ENCODE results near the gene MTF1.

Gene MTF1

GRCh38 chr1:37867784-37868183, 8.4 kb upstream of the MTF1 start:
- DNase-seq: no peak

- DNase-seq: no peak
Observed at GRCh38 chr1:37866491-37866890, 7.1 kb upstream of the MTF1 start.

- peak; percentile 11 for DNase-seq
Observed at GRCh38 chr1:37865348-37866120, 6.1 kb upstream of the MTF1 start.

GRCh38 chr1:37862330-37862729, 2.9 kb upstream of the MTF1 start:
- no peak for DNase-seq

- DNase-seq: no peak
Observed at GRCh38 chr1:37861151-37861550, 1.8 kb upstream of the MTF1 start.

- no peak for DNase-seq
Observed at GRCh38 chr1:37860346-37860666, 914 bp upstream of the MTF1 start.

- DNase-seq: no peak
Observed at GRCh38 chr1:37858931-37859506, 373 bp downstream of the MTF1 start.

GRCh38 chr1:37854406-37854805, 5.0 kb downstream of the MTF1 start:
- no peak for DNase-seq

- no peak for DNase-seq
Observed at GRCh38 chr1:37853157-37853556, 6.2 kb downstream of the MTF1 start.

GRCh38 chr1:37851782-37852210, 7.6 kb downstream of the MTF1 start:
- DNase-seq: no peak

- no peak for DNase-seq
Observed at GRCh38 chr1:37851262-37851661, 8.1 kb downstream of the MTF1 start.

- no peak for DNase-seq
Observed at GRCh38 chr1:37850352-37850955, 8.9 kb downstream of the MTF1 start.

GRCh38 chr1:37849480-37849879, 9.9 kb downstream of the MTF1 start:
- no peak for DNase-seq

- DNase-seq: no peak
Observed at GRCh38 chr1:37846647-37847339, 12.6 kb downstream of the MTF1 start.

- no peak for DNase-seq
Observed at GRCh38 chr1:37845786-37846185, 13.6 kb downstream of the MTF1 start.

GRCh38 chr1:37845049-37845646, 14.2 kb downstream of the MTF1 start:
- DNase-seq: no peak

GRCh38 chr1:37844536-37844935, 14.9 kb downstream of the MTF1 start:
- no peak for DNase-seq

GRCh38 chr1:37841652-37842051, 17.7 kb downstream of the MTF1 start:
- no peak for DNase-seq

GRCh38 chr1:37840711-37841110, 18.7 kb downstream of the MTF1 start:
- no peak for DNase-seq

- no peak for DNase-seq
Observed at GRCh38 chr1:37839676-37840075, 19.7 kb downstream of the MTF1 start.

GRCh38 chr1:37836788-37837187, 22.6 kb downstream of the MTF1 start:
- DNase-seq: no peak

GRCh38 chr1:37831809-37832208, 27.6 kb downstream of the MTF1 start:
- no peak for DNase-seq

- no peak for DNase-seq
Observed at GRCh38 chr1:37831109-37831508, 28.3 kb downstream of the MTF1 start.

All from fibroblast of skin of scalp (primary cell).